ENCODE results near the gene FBH1. TPM values are rescaled to one million over a fixed set of nuclear protein-coding genes. Genes with fewer than 3 reads are reported as not detected.

Gene FBH1
- total and polyA plus RNA-seq, 10 of the 15 experiments (the other 5 are each of a cell fraction or from before 2014, with no cell fraction given) = 6.1 to 67.6 (median 47.2) TPM

DNA sequence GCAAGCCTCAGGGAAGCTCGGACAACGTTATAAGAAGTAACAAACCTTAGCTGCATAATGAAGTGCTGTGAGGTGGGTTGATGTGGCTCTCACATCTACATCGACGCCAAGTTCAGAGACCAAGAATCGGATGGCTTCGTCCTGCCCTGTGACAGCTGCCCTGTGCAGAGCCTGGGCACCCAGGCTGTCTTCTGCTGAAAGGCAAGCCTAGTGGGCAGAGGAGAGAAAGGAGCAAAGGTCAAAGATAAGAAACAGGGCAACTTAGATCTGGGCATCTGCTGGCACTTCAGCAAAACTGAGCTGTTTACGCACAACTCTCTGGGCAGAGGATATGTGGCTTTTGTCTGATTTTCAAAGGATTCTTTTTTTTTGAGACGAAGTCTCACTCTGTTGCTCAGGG, 7.1 kb upstream of the FBH1 start:
- intact Hi-C loops (cut with micrococcal nuclease; ENCODE audit: unreplicated experiment) = no loop called here
- no peak overlapping the region for H2AFZ ChIP-seq (ENCODE audit: control insufficient read depth, low read depth, low read length)
- CTCF ChIA-PET = interaction anchor here (1.0 to 1.3 kb wide), 2 partner anchors 20 to 72 kb away, joined by 3 to 4 read pairs; no protein-coding TSS in a partner anchor
- SMC1A ChIA-PET (ENCODE audit: uncharacterized antibody, unreplicated experiment) = interaction anchor here (0.6 to 1.3 kb wide), 4 partner anchors 8 to 39 kb away, joined by 3 to 6 read pairs (median 3); no protein-coding TSS in a partner anchor
- no peaks in the 10 kb centered on the region for H3K9me3 ChIP-seq (replicated peaks; ENCODE audit: control insufficient read depth, insufficient read depth, low read length)
- 84% methylated on average over 8 of the region's 8 CpGs for WGBS (ENCODE audit: insufficient coverage, insufficient replicate concordance, low lambda C conversion rate, missing lambda C conversion rate)
- H3K4me3 ChIP-seq = no peak overlapping the region
- H3K4me2 ChIP-seq (ENCODE audit: control insufficient read depth, insufficient read depth) = no peak overlapping the region
- H3K9ac ChIP-seq (ENCODE audit: control insufficient read depth, insufficient read depth, low read length) = no peak overlapping the region
- ATAC-seq = no peak
- no peak for FAIRE-seq
- no peaks in the 10 kb centered on the region for H3K27me3 ChIP-seq (replicated peaks in 1 of 2; ENCODE audit: control insufficient read depth in 2 of 2, insufficient read depth in 2 of 2, low read length in 1 of 2)
- no peak for DNase-seq (ENCODE audit: low read depth, low spot score)
- H3K36me3 ChIP-seq (ENCODE audit: control insufficient read depth in 2 of 2, insufficient read depth in 2 of 2, low read length in 1 of 2) = peaks cover 0 to 17% of the 10 kb centered on the region in 2 experiments; a peak in 1 of 4 replicates
- in situ Hi-C loops (cut with MboI) = no loop called here
- H3K79me2 ChIP-seq (ENCODE audit: control insufficient read depth, insufficient read depth, low read length) = peaks cover 2% of the 10 kb centered on the region
- no peak overlapping the region for H3K27ac ChIP-seq (ENCODE audit: control insufficient read depth, insufficient read depth)
- RAD21 ChIA-PET (ENCODE audit: unreplicated experiment) = no interaction called here
- H4K20me1 ChIP-seq (ENCODE audit: control insufficient read depth, insufficient read depth) = no peaks in the 10 kb centered on the region
- POLR2A ChIA-PET = interaction anchor here (0.6 to 0.8 kb wide), 3 partner anchors 10 to 110 kb away, joined by 3 read pairs; no protein-coding TSS in a partner anchor
- H3K4me1 ChIP-seq (ENCODE audit: control insufficient read depth, insufficient read depth, low read length) = peaks cover 4% of the 10 kb centered on the region
- no TSS peak for BruUV-seq (replicated peaks)
- no peak for TF ChIP-seq CBX3 (IDR thresholded peaks at IDR 0.05; ENCODE audit: borderline replicate concordance, low read depth)
- no peak for TF ChIP-seq PAX8 (IDR thresholded peaks at IDR 0.05)
- TF ChIP-seq, protein P1, sequence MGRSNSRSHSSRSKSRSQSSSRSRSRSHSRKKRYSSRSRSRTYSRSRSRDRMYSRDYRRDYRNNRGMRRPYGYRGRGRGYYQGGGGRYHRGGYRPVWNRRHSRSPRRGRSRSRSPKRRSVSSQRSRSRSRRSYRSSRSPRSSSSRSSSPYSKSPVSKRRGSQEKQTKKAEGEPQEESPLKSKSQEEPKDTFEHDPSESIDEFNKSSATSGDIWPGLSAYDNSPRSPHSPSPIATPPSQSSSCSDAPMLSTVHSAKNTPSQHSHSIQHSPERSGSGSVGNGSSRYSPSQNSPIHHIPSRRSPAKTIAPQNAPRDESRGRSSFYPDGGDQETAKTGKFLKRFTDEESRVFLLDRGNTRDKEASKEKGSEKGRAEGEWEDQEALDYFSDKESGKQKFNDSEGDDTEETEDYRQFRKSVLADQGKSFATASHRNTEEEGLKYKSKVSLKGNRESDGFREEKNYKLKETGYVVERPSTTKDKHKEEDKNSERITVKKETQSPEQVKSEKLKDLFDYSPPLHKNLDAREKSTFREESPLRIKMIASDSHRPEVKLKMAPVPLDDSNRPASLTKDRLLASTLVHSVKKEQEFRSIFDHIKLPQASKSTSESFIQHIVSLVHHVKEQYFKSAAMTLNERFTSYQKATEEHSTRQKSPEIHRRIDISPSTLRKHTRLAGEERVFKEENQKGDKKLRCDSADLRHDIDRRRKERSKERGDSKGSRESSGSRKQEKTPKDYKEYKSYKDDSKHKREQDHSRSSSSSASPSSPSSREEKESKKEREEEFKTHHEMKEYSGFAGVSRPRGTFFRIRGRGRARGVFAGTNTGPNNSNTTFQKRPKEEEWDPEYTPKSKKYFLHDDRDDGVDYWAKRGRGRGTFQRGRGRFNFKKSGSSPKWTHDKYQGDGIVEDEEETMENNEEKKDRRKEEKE (IDR thresholded peaks at IDR 0.05) = no peak
- TF ChIP-seq, protein P2, sequence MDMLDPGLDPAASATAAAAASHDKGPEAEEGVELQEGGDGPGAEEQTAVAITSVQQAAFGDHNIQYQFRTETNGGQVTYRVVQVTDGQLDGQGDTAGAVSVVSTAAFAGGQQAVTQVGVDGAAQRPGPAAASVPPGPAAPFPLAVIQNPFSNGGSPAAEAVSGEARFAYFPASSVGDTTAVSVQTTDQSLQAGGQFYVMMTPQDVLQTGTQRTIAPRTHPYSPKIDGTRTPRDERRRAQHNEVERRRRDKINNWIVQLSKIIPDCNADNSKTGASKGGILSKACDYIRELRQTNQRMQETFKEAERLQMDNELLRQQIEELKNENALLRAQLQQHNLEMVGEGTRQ (IDR thresholded peaks at IDR 0.05; ENCODE audit: borderline replicate concordance, low read depth, low read length) = no peak
- TF ChIP-seq, protein P3, sequence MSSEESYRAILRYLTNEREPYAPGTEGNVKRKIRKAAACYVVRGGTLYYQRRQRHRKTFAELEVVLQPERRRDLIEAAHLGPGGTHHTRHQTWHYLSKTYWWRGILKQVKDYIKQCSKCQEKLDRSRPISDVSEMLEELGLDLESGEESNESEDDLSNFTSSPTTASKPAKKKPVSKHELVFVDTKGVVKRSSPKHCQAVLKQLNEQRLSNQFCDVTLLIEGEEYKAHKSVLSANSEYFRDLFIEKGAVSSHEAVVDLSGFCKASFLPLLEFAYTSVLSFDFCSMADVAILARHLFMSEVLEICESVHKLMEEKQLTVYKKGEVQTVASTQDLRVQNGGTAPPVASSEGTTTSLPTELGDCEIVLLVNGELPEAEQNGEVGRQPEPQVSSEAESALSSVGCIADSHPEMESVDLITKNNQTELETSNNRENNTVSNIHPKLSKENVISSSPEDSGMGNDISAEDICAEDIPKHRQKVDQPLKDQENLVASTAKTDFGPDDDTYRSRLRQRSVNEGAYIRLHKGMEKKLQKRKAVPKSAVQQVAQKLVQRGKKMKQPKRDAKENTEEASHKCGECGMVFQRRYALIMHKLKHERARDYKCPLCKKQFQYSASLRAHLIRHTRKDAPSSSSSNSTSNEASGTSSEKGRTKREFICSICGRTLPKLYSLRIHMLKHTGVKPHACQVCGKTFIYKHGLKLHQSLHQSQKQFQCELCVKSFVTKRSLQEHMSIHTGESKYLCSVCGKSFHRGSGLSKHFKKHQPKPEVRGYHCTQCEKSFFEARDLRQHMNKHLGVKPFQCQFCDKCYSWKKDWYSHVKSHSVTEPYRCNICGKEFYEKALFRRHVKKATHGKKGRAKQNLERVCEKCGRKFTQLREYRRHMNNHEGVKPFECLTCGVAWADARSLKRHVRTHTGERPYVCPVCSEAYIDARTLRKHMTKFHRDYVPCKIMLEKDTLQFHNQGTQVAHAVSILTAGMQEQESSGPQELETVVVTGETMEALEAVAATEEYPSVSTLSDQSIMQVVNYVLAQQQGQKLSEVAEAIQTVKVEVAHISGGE (CRISPR knock-in tag; IDR thresholded peaks at IDR 0.05) = no peak
- no peak for TF ChIP-seq YBX1 (IDR thresholded peaks at IDR 0.05)
- TF ChIP-seq POLR2A (IDR thresholded peaks at IDR 0.05; ENCODE audit: low read depth, low read length) = no peak
- TF ChIP-seq GATAD2B (conservative IDR thresholded peaks at IDR 0.05; ENCODE audit: low read depth) = no peak
- TF ChIP-seq, protein P4, sequence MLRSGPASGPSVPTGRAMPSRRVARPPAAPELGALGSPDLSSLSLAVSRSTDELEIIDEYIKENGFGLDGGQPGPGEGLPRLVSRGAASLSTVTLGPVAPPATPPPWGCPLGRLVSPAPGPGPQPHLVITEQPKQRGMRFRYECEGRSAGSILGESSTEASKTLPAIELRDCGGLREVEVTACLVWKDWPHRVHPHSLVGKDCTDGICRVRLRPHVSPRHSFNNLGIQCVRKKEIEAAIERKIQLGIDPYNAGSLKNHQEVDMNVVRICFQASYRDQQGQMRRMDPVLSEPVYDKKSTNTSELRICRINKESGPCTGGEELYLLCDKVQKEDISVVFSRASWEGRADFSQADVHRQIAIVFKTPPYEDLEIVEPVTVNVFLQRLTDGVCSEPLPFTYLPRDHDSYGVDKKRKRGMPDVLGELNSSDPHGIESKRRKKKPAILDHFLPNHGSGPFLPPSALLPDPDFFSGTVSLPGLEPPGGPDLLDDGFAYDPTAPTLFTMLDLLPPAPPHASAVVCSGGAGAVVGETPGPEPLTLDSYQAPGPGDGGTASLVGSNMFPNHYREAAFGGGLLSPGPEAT (IDR thresholded peaks at IDR 0.05; ENCODE audit: low read depth) = no peak
- TF ChIP-seq MTA2 (IDR thresholded peaks at IDR 0.05; ENCODE audit: low read depth) = no peak
- TF ChIP-seq SIX5 (IDR thresholded peaks at IDR 0.05; ENCODE audit: low read depth, low read length, severe bottlenecking) = no peak
- TF ChIP-seq WRNIP1 (IDR thresholded peaks at IDR 0.05; ENCODE audit: borderline replicate concordance, low read depth, low read length) = no peak
- TF ChIP-seq, protein P5, sequence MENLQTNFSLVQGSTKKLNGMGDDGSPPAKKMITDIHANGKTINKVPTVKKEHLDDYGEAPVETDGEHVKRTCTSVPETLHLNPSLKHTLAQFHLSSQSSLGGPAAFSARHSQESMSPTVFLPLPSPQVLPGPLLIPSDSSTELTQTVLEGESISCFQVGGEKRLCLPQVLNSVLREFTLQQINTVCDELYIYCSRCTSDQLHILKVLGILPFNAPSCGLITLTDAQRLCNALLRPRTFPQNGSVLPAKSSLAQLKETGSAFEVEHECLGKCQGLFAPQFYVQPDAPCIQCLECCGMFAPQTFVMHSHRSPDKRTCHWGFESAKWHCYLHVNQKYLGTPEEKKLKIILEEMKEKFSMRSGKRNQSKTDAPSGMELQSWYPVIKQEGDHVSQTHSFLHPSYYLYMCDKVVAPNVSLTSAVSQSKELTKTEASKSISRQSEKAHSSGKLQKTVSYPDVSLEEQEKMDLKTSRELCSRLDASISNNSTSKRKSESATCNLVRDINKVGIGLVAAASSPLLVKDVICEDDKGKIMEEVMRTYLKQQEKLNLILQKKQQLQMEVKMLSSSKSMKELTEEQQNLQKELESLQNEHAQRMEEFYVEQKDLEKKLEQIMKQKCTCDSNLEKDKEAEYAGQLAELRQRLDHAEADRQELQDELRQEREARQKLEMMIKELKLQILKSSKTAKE (IDR thresholded peaks at IDR 0.05; ENCODE audit: low read depth, poor library complexity, severe bottlenecking) = no peak
- no peak for TF ChIP-seq ATF7 (IDR thresholded peaks at IDR 0.05; ENCODE audit: low read depth)

Data from GM12878 (cell line).